GM23338 (cell line): ENCODE measurements around the gene STRN3. TPM values are rescaled to one million over a fixed set of nuclear protein-coding genes. Genes with fewer than 3 reads are reported as not detected.
A peak's percentile ranks its signal among the peaks of the same experiment; 100 is the strongest.

ENCODE experiments used
- ATAC-seq: fragments of 200-7000 bp; cut with Tn5 transposase; 3 replicates; pipeline ENCODE4 v1.9.1; 2020
- DNase-seq: peaks from one replicate; pipeline ENCODE4 v3.0.0-alpha.2; 2015; ENCODE audit warnings: low spot score
- H2AFZ ChIP-seq: fragments of 200-600 bp; sonication (generic); 2 replicates; pipeline ENCODE4 v1.8.0; 2016; ENCODE audit warnings: antibody characterized with exemption, mild to moderate bottlenecking, moderate library complexity
- H3F3A ChIP-seq: fragments of 200-600 bp; sonication (generic); replicated peaks from 2 replicates; pipeline ENCODE4 v1.8.0; 2017; ENCODE audit warnings: antibody characterized with exemption, mixed run types, low read depth
- H3K27ac ChIP-seq: fragments of 200-600 bp; sonication (generic); 2 replicates; pipeline ENCODE4 v1.6.1; 2016; ENCODE audit warnings: low read depth
- H3K27me3 ChIP-seq: fragments of 200-600 bp; sonication (generic); 2 replicates; pipeline ENCODE4 v1.8.0; 2016; ENCODE audit warnings: mild to moderate bottlenecking, mixed run types, moderate library complexity; ENCODE audit not compliant: insufficient read depth
- H3K36me3 ChIP-seq: fragments of 200-600 bp; sonication (generic); 2 replicates; pipeline ENCODE4 v1.8.0; 2016; ENCODE audit warnings: mild to moderate bottlenecking; ENCODE audit not compliant: insufficient read depth
- H3K4me1 ChIP-seq: fragments of 200-600 bp; sonication (generic); 2 replicates; pipeline ENCODE4 v1.8.0; 2016; ENCODE audit warnings: mild to moderate bottlenecking, moderate library complexity; ENCODE audit not compliant: insufficient read depth
- H3K4me2 ChIP-seq: fragments of 200-600 bp; sonication (generic); 2 replicates; pipeline ENCODE4 v1.7.1; 2017; ENCODE audit warnings: mixed run types
- H3K4me3 ChIP-seq: fragments of 200-600 bp; sonication (generic); 2 replicates; pipeline ENCODE4 v1.6.1; 2016; ENCODE audit warnings: mixed run types
- H3K79me2 ChIP-seq: fragments of 200-600 bp; sonication (generic); replicated peaks from 2 replicates; pipeline ENCODE4 v1.8.0; 2017; ENCODE audit warnings: mild to moderate bottlenecking; ENCODE audit not compliant: insufficient read depth
- H3K9me2 ChIP-seq: fragments of 200-600 bp; sonication (generic); 2 replicates; pipeline ENCODE4 v1.8.0; 2017; ENCODE audit not compliant: insufficient read depth
- H4K20me1 ChIP-seq: fragments of 200-600 bp; sonication (generic); replicated peaks from 2 replicates; pipeline ENCODE4 v1.8.0; 2017; ENCODE audit warnings: mild to moderate bottlenecking; ENCODE audit not compliant: insufficient read depth
- H3K27ac Mint-ChIP-seq: 2 replicates; pipeline ENCODE4 v1.8.0; 2020; ENCODE audit warnings: inconsistent platforms, mild to moderate bottlenecking, moderate library complexity, mixed read lengths
- H3K27me3 Mint-ChIP-seq: 3 replicates; pipeline ENCODE4 v1.8.0; 2022; ENCODE audit warnings: low read depth, mild to moderate bottlenecking, moderate library complexity, mixed read lengths, inconsistent platforms; ENCODE audit not compliant: insufficient read depth, poor library complexity
- H3K36me3 Mint-ChIP-seq: 3 replicates; pipeline ENCODE4 v1.8.0; 2021; ENCODE audit warnings: low read depth, mild to moderate bottlenecking, inconsistent platforms, moderate library complexity, mixed read lengths
- H3K4me1 Mint-ChIP-seq: 3 replicates; pipeline ENCODE4 v1.8.0; 2020; ENCODE audit warnings: mild to moderate bottlenecking, inconsistent platforms, mixed read lengths
- H3K4me3 Mint-ChIP-seq: 3 replicates; pipeline ENCODE4 v1.8.0; 2021; ENCODE audit warnings: moderate library complexity, mild to moderate bottlenecking, inconsistent platforms, mixed read lengths
- H3K9me3 Mint-ChIP-seq: 3 replicates; pipeline ENCODE4 v1.8.0; 2020; ENCODE audit warnings: moderate library complexity, mild to moderate bottlenecking, inconsistent platforms, mixed read lengths
- CREB1 ChIP-seq: fragments of 250-450 bp; sonication (Bioruptor Pico); IDR thresholded peaks from 2 replicates; pipeline ENCODE4 v1.5.0; 2020; ENCODE audit warnings: low read depth, mild to moderate bottlenecking, moderate library complexity
- CTCF ChIP-seq, 2 experiments: fragments of 200-600 bp in 1 of 2; sonication (generic) in 1 of 2; conservative IDR thresholded peaks; 2 replicates each; pipeline versions ENCODE4 v1.5.1 to v1.6.1; 2016 to 2017; ENCODE audit warnings: antibody characterized with exemption in 2 of 2, low read depth in 2 of 2, mild to moderate bottlenecking in 2 of 2, moderate library complexity in 1 of 2
- ETS1 ChIP-seq: IDR thresholded peaks from 2 replicates; pipeline ENCODE4 v1.6.1; 2016; ENCODE audit warnings: antibody characterized with exemption
- EZH2 ChIP-seq: fragments of 200-600 bp; sonication (generic); IDR thresholded peaks from one replicate; pipeline ENCODE4 v1.8.0; 2017; ENCODE audit warnings: antibody characterized with exemption, mild to moderate bottlenecking, low read depth; ENCODE audit not compliant: unreplicated experiment
- JUNB ChIP-seq: IDR thresholded peaks from one replicate; pipeline ENCODE4 v1.6.1; 2016; ENCODE audit warnings: antibody characterized with exemption; ENCODE audit not compliant: unreplicated experiment
- NANOG ChIP-seq: IDR thresholded peaks from 2 replicates; pipeline ENCODE4 v1.6.1; 2016; ENCODE audit warnings: antibody characterized with exemption, borderline replicate concordance
- POLR2AphosphoS5 ChIP-seq: IDR thresholded peaks from 2 replicates; pipeline ENCODE4 v1.6.1; 2016; ENCODE audit warnings: antibody characterized with exemption, low read depth
- STAT1 ChIP-seq: IDR thresholded peaks from one replicate; pipeline ENCODE4 v1.6.1; 2016; ENCODE audit warnings: antibody characterized with exemption; ENCODE audit not compliant: unreplicated experiment
- ZNF114 ChIP-seq: fragments of 250-450 bp; sonication (Bioruptor Pico); IDR thresholded peaks from 2 replicates; pipeline ENCODE4 v1.5.0; 2020; ENCODE audit warnings: mild to moderate bottlenecking, moderate library complexity
- ZNF331 ChIP-seq: fragments of 250-450 bp; sonication (Bioruptor Pico); IDR thresholded peaks from 2 replicates; pipeline ENCODE4 v1.5.0; 2020; ENCODE audit warnings: low read depth, mild to moderate bottlenecking, moderate library complexity
- ZNF462 ChIP-seq: fragments of 250-450 bp; sonication (Bioruptor Pico); IDR thresholded peaks from 2 replicates; pipeline ENCODE4 v1.5.0; 2020; ENCODE audit warnings: mild to moderate bottlenecking, moderate library complexity
- polyA plus RNA-seq: library from polyadenylated mRNA; unstranded; fragments of >200 nt; fragmentation: Nextera tagmentation; extraction: Ambion mirVana; gene quantifications from 2 replicates; pipeline ENCODE4 v1.2.1, GENCODE V29; 2016
- total RNA-seq: library from RNA; depleted of rRNA; stranded (reverse); fragments of >200 nt; shearing (Covaris generic); gene quantifications from 2 replicates; pipeline ENCODE4 v1.2.3, GENCODE V29; 2014

STRN3 gene
- total and polyA plus RNA-seq, 2 experiments from 2014 or later: 35.0 to 40.6 TPM

- TF ChIP-seq CTCF (conservative IDR thresholded peaks at IDR 0.05; ENCODE audit: low read depth in 2 of 2) (no peak), ZNF331 (CRISPR knock-in tag) (no peak), ZNF114 (CRISPR knock-in tag) (no peak), POLR2AphosphoS5 (no peak), EZH2 (no peak), ETS1 (no peak), NANOG (no peak), JUNB (no peak)
Observed at GRCh38 chr14:31047503-31047902, 21.3 kb upstream of the STRN3 start (continued).

- no peak for ATAC-seq
- Mint-ChIP-seq H3K9me3 (no peaks in the 10 kb centered on the region), H3K27ac (no peak overlapping the region), H3K4me1 (peaks cover 13% of the 10 kb centered on the region), H3K36me3 (no peaks in the 10 kb centered on the region; the same call in 2 of the 3 replicates), H3K27me3 (no peaks in the 10 kb centered on the region), H3K4me3 (no peak overlapping the region)
- Histone ChIP-seq H3K27me3 (no peaks in the 10 kb centered on the region), H3K36me3 (no peaks in the 10 kb centered on the region), H4K20me1 (no peaks in the 10 kb centered on the region), H3K79me2 (peaks cover 14% of the 10 kb centered on the region), H3K4me3 (no peak overlapping the region), H3K4me1 (peaks cover 14% of the 10 kb centered on the region; the same call in 1 of the 2 replicates), H3K4me2 (no peak overlapping the region), H3F3A (no peaks in the 10 kb centered on the region), H3K9me2 (no peaks in the 10 kb centered on the region), H3K27ac (0 out of 2 replicates have a peak overlapping the region, but pooled peaks have one; percentile 17), H2AFZ (no peak overlapping the region)
- DNase-seq: no peak
- TF ChIP-seq ETS1 (no peak), JUNB (no peak), POLR2AphosphoS5 (no peak), STAT1 (no peak), CREB1 (CRISPR knock-in tag) (no peak), ZNF462 (no peak), NANOG (no peak), ZNF114 (CRISPR knock-in tag) (no peak), ZNF331 (CRISPR knock-in tag) (no peak)
Observed at GRCh38 chr14:31045501-31046080, 19.4 kb upstream of the STRN3 start.
